NK-92 treated with Interleukin-12 subunit alpha and Interleukin-12 subunit beta, amount 100 ng/mL, for 24 hours (cell line): ENCODE results near the gene SIGLEC10.
A peak's percentile ranks its signal among the peaks of the same experiment; 100 is the strongest.
"Not testable (repeated sequence)": the region's sequence is repeated elsewhere in the genome, so short reads cannot be mapped to it uniquely, and the experiment has no call there.

Experiments used
- DNase-seq: peaks from one replicate; lab custom pipeline; 2025; lab: John Stamatoyannopoulos, UW

SIGLEC10 gene

GRCh38 chr19:51440052-51440451, 22.6 kb upstream of the SIGLEC10 start:
- no peak for DNase-seq

GRCh38 chr19:51439021-51439465, 21.6 kb upstream of the SIGLEC10 start:
- DNase-seq, result no peak

GRCh38 chr19:51434456-51434855, 17.0 kb upstream of the SIGLEC10 start:
- DNase-seq, result no peak

GRCh38 chr19:51433043-51433442, 15.6 kb upstream of the SIGLEC10 start:
- no peak for DNase-seq

GRCh38 chr19:51431124-51431523, 13.7 kb upstream of the SIGLEC10 start:
- no peak for DNase-seq

- no peak for DNase-seq
Measured at GRCh38 chr19:51430221-51430620, 12.8 kb upstream of the SIGLEC10 start.

- DNase-seq, result no peak
Measured at GRCh38 chr19:51427201-51427600, 9.8 kb upstream of the SIGLEC10 start.

GRCh38 chr19:51422053-51422448, 4.6 kb upstream of the SIGLEC10 start:
- DNase-seq, result peak; percentile 72

GRCh38 chr19:51421229-51422052, 4.0 kb upstream of the SIGLEC10 start:
- no peak for DNase-seq

- DNase-seq, result not testable (repeated sequence)
Measured at GRCh38 chr19:51420511-51420910, 3.1 kb upstream of the SIGLEC10 start.

GRCh38 chr19:51418707-51419106, 1.3 kb upstream of the SIGLEC10 start:
- no peak for DNase-seq

GRCh38 chr19:51417810-51418157, 342 bp upstream of the SIGLEC10 start:
- DNase-seq, result no peak

GRCh38 chr19:51416422-51416821, 1.0 kb downstream of the SIGLEC10 start:
- DNase-seq, result not testable (repeated sequence)

GRCh38 chr19:51415187-51415586, 2.3 kb downstream of the SIGLEC10 start:
- DNase-seq, result no peak

- DNase-seq, result no peak
Measured at GRCh38 chr19:51410950-51411748, 6.3 kb downstream of the SIGLEC10 start.

GRCh38 chr19:51407511-51408131, 9.8 kb downstream of the SIGLEC10 start:
- no peak for DNase-seq

GRCh38 chr19:51402117-51402516, 15.3 kb downstream of the SIGLEC10 start:
- DNase-seq, result no peak

GRCh38 chr19:51399936-51400335, 17.5 kb downstream of the SIGLEC10 start:
- not testable (repeated sequence) for DNase-seq

- no peak for DNase-seq
Measured at GRCh38 chr19:51399231-51399630, 18.2 kb downstream of the SIGLEC10 start.

GRCh38 chr19:51398096-51398704, 19.2 kb downstream of the SIGLEC10 start:
- no peak for DNase-seq

GRCh38 chr19:51397453-51397852, 20.0 kb downstream of the SIGLEC10 start:
- DNase-seq, result not testable (repeated sequence)

GRCh38 chr19:51396175-51396574, 21.3 kb downstream of the SIGLEC10 start:
- no peak for DNase-seq
